ENCODE data around the gene TRAPPC3L. TPM values are rescaled to one million over a fixed set of nuclear protein-coding genes. Genes with fewer than 3 reads are reported as not detected.

Gene TRAPPC3L
- total and polyA plus RNA-seq, 8 donors = 0.12 to 0.99 (median 0.37) TPM

DNA sequence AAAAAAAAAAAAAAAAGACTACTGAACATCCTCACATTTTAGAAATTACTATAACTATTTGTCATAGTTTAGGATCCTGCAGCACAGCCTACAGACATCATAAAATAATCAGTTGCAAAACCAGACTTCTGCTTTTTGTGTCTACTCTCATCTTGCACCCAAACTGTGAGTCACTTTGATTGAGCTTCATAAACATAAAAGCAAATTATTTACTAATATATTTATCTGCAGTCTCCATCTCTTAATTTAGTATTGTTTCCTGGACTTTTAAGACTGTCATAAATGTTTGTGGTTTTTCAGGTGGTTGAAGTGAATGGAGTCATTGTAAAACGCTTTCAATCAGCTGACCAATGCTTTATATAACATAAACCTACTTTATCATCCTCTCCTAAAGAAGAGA, 99.1 kb downstream of the TRAPPC3L start:
- no peak overlapping the region for H3K4me3 ChIP-seq
- H3K27ac ChIP-seq = peak overlapping the region; percentile 1 to 47
- ATAC-seq (peak; percentile 18), DNase-seq (no peak)
- no peaks in the 10 kb centered on the region for H3K36me3 ChIP-seq
- H3K27me3 ChIP-seq = no peaks in the 10 kb centered on the region
- peaks cover 10 to 54% of the 10 kb centered on the region in 2 donors for H3K4me1 ChIP-seq
- TF ChIP-seq, protein P1, sequence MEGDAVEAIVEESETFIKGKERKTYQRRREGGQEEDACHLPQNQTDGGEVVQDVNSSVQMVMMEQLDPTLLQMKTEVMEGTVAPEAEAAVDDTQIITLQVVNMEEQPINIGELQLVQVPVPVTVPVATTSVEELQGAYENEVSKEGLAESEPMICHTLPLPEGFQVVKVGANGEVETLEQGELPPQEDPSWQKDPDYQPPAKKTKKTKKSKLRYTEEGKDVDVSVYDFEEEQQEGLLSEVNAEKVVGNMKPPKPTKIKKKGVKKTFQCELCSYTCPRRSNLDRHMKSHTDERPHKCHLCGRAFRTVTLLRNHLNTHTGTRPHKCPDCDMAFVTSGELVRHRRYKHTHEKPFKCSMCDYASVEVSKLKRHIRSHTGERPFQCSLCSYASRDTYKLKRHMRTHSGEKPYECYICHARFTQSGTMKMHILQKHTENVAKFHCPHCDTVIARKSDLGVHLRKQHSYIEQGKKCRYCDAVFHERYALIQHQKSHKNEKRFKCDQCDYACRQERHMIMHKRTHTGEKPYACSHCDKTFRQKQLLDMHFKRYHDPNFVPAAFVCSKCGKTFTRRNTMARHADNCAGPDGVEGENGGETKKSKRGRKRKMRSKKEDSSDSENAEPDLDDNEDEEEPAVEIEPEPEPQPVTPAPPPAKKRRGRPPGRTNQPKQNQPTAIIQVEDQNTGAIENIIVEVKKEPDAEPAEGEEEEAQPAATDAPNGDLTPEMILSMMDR (IDR thresholded peaks at IDR 0.05) = no peak
- no peaks in the 10 kb centered on the region for H3K9me3 ChIP-seq
- intact Hi-C loops (cut with DNase I) = no loop called here

DNA sequence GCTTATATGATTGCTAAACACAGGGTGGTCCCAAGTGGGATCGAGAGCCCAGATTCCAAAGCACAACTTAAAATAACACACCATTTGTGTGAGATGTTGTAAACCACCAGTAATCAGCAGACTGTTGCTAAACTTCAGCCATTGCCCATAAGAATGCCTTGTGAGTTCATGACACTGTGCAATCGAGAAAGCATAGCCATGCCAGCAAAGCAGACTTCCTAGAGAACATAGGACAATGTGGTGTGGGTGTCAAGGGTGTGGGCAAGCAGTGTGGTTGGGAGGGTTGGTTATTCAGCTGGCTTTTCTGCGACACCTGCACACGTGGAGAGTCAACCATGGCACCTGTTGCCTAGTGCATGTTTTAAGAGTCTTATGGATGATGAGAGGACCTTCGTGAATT, 100.4 kb downstream of the TRAPPC3L start:
- no peaks in the 10 kb centered on the region for H3K36me3 ChIP-seq
- H3K4me3 ChIP-seq = no peak overlapping the region
- H3K27ac ChIP-seq = no peak overlapping the region
- TF ChIP-seq, protein P1 (IDR thresholded peaks at IDR 0.05) = no peak
- peaks cover 10 to 41% of the 10 kb centered on the region in 2 donors for H3K4me1 ChIP-seq
- DNase-seq (no peak), ATAC-seq (peak; percentile 24)
- no peaks in the 10 kb centered on the region for H3K9me3 ChIP-seq
- intact Hi-C loops (cut with DNase I) = no loop called here
- H3K27me3 ChIP-seq = no peaks in the 10 kb centered on the region

Other genes with a start within 250 kb of the TRAPPC3L start
- 10 to 100 TPM; 39.7 to 85.6 TPM for gene DSE, start 174.7 kb downstream of the TRAPPC3L start, total RNA-seq
- gene DSE, start 174.7 kb downstream of the TRAPPC3L start, polyA plus RNA-seq (ENCODE audit: insufficient read length in 6 of 6) = 10 to 100 TPM; 45.1 to 55.1 (median 51.0) TPM
- gene CALHM6, start 84.3 kb downstream of the TRAPPC3L start, total RNA-seq = 1 to 10 TPM; 2.1 to 6.4 TPM
- 1 to 10 TPM; 2.1 to 9.1 (median 6.2) TPM for gene CALHM6, start 84.3 kb downstream of the TRAPPC3L start, polyA plus RNA-seq (ENCODE audit: insufficient read length in 6 of 6)
- 1 to 10 TPM; 2.3 to 2.9 TPM for gene CALHM5, start 34.0 kb downstream of the TRAPPC3L start, total RNA-seq
- gene CALHM5, start 34.0 kb downstream of the TRAPPC3L start, polyA plus RNA-seq (ENCODE audit: insufficient read length in 6 of 6) = 1 to 10 TPM; 4.8 to 6.7 (median 5.7) TPM
- gene CALHM4, start 8.1 kb upstream of the TRAPPC3L start, total RNA-seq = not detected
- gene CALHM4, start 8.1 kb upstream of the TRAPPC3L start, polyA plus RNA-seq (ENCODE audit: insufficient read length in 6 of 6) = not detected
- 10 to 100 TPM; 37.0 to 41.1 TPM for gene RWDD1, start 25.8 kb upstream of the TRAPPC3L start, total RNA-seq
- 10 to 100 TPM; 66.5 to 92.4 (median 84.0) TPM for gene RWDD1, start 25.8 kb upstream of the TRAPPC3L start, polyA plus RNA-seq (ENCODE audit: insufficient read length in 6 of 6)
- gene RSPH4A, start 70.8 kb upstream of the TRAPPC3L start, total RNA-seq = 1 to 10 TPM in 1 of 2 donors, under 1 TPM in 1; 0.15 to 5.1 TPM
- 10 to 100 TPM in 2 of 6 donors, 1 to 10 TPM in 4; 5.1 to 11.3 (median 8.4) TPM for gene RSPH4A, start 70.8 kb upstream of the TRAPPC3L start, polyA plus RNA-seq (ENCODE audit: insufficient read length in 6 of 6)
- gene ZUP1, start 123.1 kb upstream of the TRAPPC3L start, total RNA-seq = 10 to 100 TPM in 1 of 2 donors, 1 to 10 TPM in 1; 8.2 to 12.4 TPM
- gene ZUP1, start 123.1 kb upstream of the TRAPPC3L start, polyA plus RNA-seq (ENCODE audit: insufficient read length in 6 of 6) = 10 to 100 TPM; 13.4 to 18.0 (median 15.9) TPM
- 10 to 100 TPM; 10.2 to 11.8 TPM for gene KPNA5, start 135.5 kb upstream of the TRAPPC3L start, total RNA-seq
- 10 to 100 TPM; 24.7 to 31.1 (median 27.1) TPM for gene KPNA5, start 135.5 kb upstream of the TRAPPC3L start, polyA plus RNA-seq (ENCODE audit: insufficient read length in 6 of 6)
- 1 to 10 TPM; 5.2 to 8.7 TPM for gene FAM162B, start 220.0 kb upstream of the TRAPPC3L start, total RNA-seq
- 100 to 1,000 TPM in 2 of 6 donors, 10 to 100 TPM in 4; 61.9 to 105 (median 82.3) TPM for gene FAM162B, start 220.0 kb upstream of the TRAPPC3L start, polyA plus RNA-seq (ENCODE audit: insufficient read length in 6 of 6)

Measured in left lung (tissue), 10 donors.